ENCODE data around the gene MRPS12.

DNA sequence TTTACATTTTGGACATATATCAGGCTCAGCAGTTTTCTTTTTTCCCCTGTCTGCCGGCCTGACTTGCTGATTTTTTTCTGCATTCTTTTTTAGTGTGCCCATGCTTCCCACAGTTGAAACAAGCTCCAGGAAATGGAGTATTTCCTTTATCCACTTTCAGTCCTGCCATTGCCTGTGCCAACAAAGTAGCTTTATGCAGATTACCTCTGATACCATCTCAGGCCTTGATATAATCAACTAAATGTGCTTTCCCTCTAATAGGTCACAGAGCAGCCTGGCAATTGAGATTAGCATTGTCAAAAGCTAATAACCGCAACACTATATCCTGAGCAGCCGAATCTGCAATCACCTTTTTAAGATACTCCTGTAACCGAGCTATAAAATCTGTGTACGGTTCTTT lies 9.2 kb downstream of the MRPS12 start:
- TF ChIP-seq EZH2 (IDR thresholded peaks at IDR 0.05; ENCODE audit: insufficient read depth, poor library complexity, severe bottlenecking): no peak
- no peak for TF ChIP-seq EZH2phosphoT487 (IDR thresholded peaks at IDR 0.05; ENCODE audit: insufficient read depth, low read depth)

All from GM23248 (cell line).